ENCODE data around the gene FRY.

DNA sequence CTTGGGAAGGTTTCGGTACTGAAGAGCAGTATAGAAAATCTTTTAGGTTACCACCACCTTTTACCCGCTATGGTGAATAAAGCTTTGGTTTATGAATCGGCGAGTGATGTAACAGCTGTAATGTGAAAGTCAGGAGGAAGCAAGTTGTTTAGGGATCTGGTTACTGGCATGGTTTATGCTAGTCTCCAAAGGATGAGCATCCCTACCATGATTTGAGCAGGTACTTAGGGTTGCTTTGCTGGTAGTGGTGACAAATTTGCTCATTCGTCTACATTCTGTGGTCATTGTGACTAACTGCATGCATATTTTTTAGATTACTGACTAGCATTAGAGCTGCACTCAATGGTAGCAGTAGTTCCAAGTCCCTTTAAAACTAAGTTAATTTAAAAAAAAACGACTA lies 104.1 kb downstream of the FRY start:
- TF ChIP-seq, protein P1, sequence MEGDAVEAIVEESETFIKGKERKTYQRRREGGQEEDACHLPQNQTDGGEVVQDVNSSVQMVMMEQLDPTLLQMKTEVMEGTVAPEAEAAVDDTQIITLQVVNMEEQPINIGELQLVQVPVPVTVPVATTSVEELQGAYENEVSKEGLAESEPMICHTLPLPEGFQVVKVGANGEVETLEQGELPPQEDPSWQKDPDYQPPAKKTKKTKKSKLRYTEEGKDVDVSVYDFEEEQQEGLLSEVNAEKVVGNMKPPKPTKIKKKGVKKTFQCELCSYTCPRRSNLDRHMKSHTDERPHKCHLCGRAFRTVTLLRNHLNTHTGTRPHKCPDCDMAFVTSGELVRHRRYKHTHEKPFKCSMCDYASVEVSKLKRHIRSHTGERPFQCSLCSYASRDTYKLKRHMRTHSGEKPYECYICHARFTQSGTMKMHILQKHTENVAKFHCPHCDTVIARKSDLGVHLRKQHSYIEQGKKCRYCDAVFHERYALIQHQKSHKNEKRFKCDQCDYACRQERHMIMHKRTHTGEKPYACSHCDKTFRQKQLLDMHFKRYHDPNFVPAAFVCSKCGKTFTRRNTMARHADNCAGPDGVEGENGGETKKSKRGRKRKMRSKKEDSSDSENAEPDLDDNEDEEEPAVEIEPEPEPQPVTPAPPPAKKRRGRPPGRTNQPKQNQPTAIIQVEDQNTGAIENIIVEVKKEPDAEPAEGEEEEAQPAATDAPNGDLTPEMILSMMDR (IDR thresholded peaks at IDR 0.05; ENCODE audit: low read depth, low read length, missing input control), result no peak
- TF ChIP-seq JUND (IDR thresholded peaks at IDR 0.05), result no peak
- no peak for TF ChIP-seq SP1 (IDR thresholded peaks at IDR 0.05)
- no peak for TF ChIP-seq YY1 (IDR thresholded peaks at IDR 0.05)
- no peak for TF ChIP-seq MAX (IDR thresholded peaks at IDR 0.05)
- TF ChIP-seq TAF1 (conservative IDR thresholded peaks at IDR 0.05), result no peak
- TF ChIP-seq RAD21 (IDR thresholded peaks at IDR 0.05), result no peak
- no peak for TF ChIP-seq RXRA (IDR thresholded peaks at IDR 0.05)
- TF ChIP-seq FOXA1 (IDR thresholded peaks at IDR 0.05), result no peak
- TF ChIP-seq, protein P2, sequence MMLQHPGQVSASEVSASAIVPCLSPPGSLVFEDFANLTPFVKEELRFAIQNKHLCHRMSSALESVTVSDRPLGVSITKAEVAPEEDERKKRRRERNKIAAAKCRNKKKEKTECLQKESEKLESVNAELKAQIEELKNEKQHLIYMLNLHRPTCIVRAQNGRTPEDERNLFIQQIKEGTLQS (IDR thresholded peaks at IDR 0.05), result no peak
- no peak for TF ChIP-seq GABPA (IDR thresholded peaks at IDR 0.05 in 1 of 2, conservative IDR thresholded peaks at IDR 0.05 in 1 of 2)
- TF ChIP-seq, protein P3, sequence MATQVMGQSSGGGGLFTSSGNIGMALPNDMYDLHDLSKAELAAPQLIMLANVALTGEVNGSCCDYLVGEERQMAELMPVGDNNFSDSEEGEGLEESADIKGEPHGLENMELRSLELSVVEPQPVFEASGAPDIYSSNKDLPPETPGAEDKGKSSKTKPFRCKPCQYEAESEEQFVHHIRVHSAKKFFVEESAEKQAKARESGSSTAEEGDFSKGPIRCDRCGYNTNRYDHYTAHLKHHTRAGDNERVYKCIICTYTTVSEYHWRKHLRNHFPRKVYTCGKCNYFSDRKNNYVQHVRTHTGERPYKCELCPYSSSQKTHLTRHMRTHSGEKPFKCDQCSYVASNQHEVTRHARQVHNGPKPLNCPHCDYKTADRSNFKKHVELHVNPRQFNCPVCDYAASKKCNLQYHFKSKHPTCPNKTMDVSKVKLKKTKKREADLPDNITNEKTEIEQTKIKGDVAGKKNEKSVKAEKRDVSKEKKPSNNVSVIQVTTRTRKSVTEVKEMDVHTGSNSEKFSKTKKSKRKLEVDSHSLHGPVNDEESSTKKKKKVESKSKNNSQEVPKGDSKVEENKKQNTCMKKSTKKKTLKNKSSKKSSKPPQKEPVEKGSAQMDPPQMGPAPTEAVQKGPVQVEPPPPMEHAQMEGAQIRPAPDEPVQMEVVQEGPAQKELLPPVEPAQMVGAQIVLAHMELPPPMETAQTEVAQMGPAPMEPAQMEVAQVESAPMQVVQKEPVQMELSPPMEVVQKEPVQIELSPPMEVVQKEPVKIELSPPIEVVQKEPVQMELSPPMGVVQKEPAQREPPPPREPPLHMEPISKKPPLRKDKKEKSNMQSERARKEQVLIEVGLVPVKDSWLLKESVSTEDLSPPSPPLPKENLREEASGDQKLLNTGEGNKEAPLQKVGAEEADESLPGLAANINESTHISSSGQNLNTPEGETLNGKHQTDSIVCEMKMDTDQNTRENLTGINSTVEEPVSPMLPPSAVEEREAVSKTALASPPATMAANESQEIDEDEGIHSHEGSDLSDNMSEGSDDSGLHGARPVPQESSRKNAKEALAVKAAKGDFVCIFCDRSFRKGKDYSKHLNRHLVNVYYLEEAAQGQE (IDR thresholded peaks at IDR 0.05), result no peak
- no peak for TF ChIP-seq ZBTB33 (IDR thresholded peaks at IDR 0.05)
